GM12873 (cell line): ENCODE results near the gene DDAH1.

ENCODE experiments used
- CTCF ChIP-seq: IDR thresholded peaks from 2 replicates; pipeline ENCODE4 v1.5.1; 2012; ENCODE audit warnings: low read depth, mild to moderate bottlenecking, moderate library complexity, low read length, control low read depth; ENCODE audit not compliant: insufficient read depth; ENCODE audit errors: missing control alignments

Gene DDAH1

DNA sequence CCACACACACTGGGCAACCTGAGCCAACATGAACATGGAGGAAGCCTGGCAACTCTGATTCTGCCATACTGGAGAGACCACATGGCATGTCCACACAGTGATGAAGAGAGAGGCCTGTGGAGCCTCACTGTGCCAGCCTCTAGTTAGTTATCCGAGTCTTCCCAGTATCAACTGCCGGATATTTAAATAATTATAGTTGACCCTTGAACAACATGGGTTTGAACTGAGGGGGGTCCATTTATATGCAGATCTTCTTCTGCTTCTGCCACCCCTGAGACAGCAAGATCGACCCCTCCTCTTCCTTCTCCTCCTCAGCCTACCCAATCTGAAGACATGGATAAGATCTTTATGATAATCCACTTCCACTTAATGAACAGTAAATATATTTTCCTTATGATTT is 27.8 kb downstream of the DDAH1 start:
- no peak for TF ChIP-seq CTCF

- no peak for TF ChIP-seq CTCF
Observed at GRCh38 chr1:85433096-85433495, 31.9 kb downstream of the DDAH1 start.

- TF ChIP-seq CTCF = no peak
Observed at GRCh38 chr1:85428471-85429089, 36.4 kb downstream of the DDAH1 start.

- TF ChIP-seq CTCF = no peak
Observed at GRCh38 chr1:85427849-85428248, 37.1 kb downstream of the DDAH1 start.

- no peak for TF ChIP-seq CTCF
Observed at GRCh38 chr1:85427331-85427730, 37.6 kb downstream of the DDAH1 start.

DNA sequence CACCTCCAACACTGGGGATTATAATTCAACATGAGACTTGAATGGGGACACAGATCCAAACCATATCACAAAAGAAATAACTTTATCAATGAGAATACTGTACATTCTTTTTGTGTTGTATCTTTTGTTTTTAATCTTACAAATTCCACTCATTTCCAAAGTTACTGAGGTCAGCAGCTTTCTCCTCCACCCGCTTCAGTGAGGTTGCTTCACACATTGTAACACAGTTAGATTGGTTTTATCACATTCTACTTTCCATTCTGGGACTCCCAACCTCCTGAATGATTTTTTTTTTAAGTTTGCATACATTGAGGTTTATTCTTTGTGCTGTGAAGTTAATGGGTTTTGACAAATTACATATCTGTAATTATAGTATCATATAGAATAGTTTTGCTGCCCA is 43.8 kb downstream of the DDAH1 start:
- TF ChIP-seq CTCF = no peak

DNA sequence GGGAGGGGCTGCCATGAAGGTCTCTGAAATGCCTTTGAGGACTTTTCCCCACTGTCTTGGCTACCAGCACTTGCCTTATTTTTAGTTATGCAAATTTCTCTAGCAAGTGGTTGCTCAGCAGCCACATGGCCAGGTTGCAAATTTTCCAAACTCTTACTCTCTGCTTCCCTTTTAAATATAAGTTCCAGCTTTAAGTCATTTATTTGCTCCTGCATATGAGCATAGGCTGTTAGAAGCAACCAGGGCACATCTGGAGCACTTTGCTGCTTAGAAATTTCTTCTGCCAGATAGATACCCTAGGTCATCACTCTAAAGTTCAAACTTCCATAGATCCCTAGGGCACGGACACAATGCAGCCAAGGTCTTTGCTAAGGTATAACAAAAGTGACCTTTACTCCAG is 44.8 kb downstream of the DDAH1 start:
- no peak for TF ChIP-seq CTCF
